Kidney epithelial cell (primary cell): ENCODE measurements around the gene BASP1. TPM values are rescaled to one million over a fixed set of nuclear protein-coding genes. Genes with fewer than 3 reads are reported as not detected.

Source experiments
- DNase-seq: peaks from one replicate; pipeline ENCODE4 v3.0.0-alpha.2; 2010; ENCODE audit warnings: low read depth
- H3K27me3 ChIP-seq: 2 replicates; pipeline ENCODE4 v1.6.0; 2011; ENCODE audit warnings: low read length; ENCODE audit not compliant: control insufficient read depth, insufficient read depth
- H3K36me3 ChIP-seq: 2 replicates; pipeline ENCODE4 v1.5.1; 2011; ENCODE audit warnings: low read length; ENCODE audit not compliant: control insufficient read depth, insufficient read depth
- H3K4me3 ChIP-seq: 2 replicates; pipeline ENCODE4 v1.5.1; 2011; ENCODE audit warnings: low read depth, mild to moderate bottlenecking, control low read depth, low read length
- total RNA-seq: library from RNA; depleted of rRNA; stranded (reverse); fragments of >200 nt; gene quantifications from 2 replicates; pipeline ENCODE4 v1.2.3, GENCODE V29; 2015
- TF ChIP-seq, protein P1 (sequence below): IDR thresholded peaks from 2 replicates; pipeline ENCODE4 v1.5.1; 2011; ENCODE audit warnings: mild to moderate bottlenecking, moderate library complexity, low read length, control low read depth, inconsistent platforms; ENCODE audit not compliant: insufficient read depth, poor library complexity, severe bottlenecking

BASP1 gene
- total RNA-seq, 1 donor from 2014 or later: 120 TPM

DNA sequence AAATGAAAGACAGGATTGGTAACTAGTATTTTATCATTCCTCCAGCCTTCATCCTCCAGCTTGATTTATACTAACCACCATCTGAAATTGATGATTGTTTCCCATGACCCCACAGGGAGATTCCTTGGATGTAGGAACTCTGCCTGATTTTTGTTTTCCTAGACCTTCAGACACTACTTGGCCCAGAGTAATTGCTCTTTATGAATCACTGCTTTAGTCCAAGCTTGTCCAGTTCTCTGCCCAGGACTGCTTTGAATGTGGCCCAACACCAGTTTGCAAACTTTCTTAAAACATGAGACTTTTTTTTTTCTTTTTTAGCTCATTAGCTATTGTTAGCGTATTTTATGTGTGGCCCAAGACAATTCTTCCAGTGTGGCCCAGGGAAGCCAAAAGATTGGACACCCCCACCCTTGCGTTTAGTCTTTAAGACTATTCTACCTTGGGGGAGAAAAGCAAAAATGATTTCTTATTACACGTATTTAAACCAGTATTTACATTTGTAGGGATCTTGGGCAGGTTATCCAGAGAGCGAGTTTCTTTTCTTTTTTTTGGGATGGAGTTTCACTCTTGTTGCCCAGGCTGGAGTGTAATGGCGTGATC, 18.4 kb downstream of the BASP1 start:
- Histone ChIP-seq H3K36me3 (no peaks in the 10 kb centered on the region), H3K27me3 (no peaks in the 10 kb centered on the region), H3K4me3 (no peak overlapping the region)
- TF ChIP-seq, protein P1, sequence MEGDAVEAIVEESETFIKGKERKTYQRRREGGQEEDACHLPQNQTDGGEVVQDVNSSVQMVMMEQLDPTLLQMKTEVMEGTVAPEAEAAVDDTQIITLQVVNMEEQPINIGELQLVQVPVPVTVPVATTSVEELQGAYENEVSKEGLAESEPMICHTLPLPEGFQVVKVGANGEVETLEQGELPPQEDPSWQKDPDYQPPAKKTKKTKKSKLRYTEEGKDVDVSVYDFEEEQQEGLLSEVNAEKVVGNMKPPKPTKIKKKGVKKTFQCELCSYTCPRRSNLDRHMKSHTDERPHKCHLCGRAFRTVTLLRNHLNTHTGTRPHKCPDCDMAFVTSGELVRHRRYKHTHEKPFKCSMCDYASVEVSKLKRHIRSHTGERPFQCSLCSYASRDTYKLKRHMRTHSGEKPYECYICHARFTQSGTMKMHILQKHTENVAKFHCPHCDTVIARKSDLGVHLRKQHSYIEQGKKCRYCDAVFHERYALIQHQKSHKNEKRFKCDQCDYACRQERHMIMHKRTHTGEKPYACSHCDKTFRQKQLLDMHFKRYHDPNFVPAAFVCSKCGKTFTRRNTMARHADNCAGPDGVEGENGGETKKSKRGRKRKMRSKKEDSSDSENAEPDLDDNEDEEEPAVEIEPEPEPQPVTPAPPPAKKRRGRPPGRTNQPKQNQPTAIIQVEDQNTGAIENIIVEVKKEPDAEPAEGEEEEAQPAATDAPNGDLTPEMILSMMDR: no peak
- no peak for DNase-seq

DNA sequence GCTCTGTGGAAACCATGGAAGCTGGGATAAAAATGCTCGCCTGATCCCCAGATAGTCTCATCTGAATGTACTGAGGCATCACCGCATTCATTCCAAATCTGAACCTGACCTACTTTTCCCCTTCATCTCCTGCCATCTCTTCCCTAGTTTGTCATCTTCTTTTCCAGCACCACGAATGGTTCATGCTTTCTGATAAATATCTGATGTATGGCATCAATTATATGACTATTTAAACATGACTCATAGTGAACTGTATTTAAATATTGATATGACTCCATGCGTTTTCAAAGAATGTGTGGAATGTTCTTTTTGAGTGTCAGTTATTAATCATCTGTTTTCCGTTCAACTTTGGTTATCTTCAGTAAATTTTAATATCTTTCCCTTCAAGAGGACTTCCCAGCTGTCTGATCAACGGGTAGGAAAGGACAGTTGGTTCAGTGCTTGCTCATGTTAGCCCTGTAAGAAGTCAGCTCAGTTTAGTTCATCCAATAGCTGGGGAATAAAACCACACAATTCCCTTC, 21.1 kb downstream of the BASP1 start:
- H3K4me3 ChIP-seq: no peak overlapping the region
- DNase-seq: no peak
- H3K36me3 ChIP-seq: no peaks in the 10 kb centered on the region
- TF ChIP-seq, protein P1: no peak
- H3K27me3 ChIP-seq: no peaks in the 10 kb centered on the region

DNA sequence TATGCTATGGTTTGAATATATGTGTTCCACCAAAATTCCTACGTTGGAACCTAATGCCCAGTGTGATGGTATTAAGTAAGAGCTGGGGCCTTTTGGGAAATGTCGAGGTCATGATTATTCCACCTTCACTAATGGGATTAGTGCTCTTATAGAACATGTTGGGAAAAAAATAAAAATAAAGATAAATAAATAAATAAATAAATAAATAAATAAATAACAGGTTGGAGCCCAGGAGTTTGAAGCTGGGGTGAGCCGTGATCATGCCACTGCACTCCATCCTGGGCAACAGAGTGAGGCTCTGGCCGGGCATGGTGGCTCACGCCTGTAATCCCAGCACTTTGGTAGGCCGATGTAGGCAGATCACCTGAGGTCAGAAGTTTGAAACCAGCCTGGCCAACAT, 22.5 kb downstream of the BASP1 start:
- Histone ChIP-seq H3K4me3 (no peak overlapping the region), H3K27me3 (no peaks in the 10 kb centered on the region), H3K36me3 (no peaks in the 10 kb centered on the region)
- TF ChIP-seq, protein P1: no peak
- no peak for DNase-seq

DNA sequence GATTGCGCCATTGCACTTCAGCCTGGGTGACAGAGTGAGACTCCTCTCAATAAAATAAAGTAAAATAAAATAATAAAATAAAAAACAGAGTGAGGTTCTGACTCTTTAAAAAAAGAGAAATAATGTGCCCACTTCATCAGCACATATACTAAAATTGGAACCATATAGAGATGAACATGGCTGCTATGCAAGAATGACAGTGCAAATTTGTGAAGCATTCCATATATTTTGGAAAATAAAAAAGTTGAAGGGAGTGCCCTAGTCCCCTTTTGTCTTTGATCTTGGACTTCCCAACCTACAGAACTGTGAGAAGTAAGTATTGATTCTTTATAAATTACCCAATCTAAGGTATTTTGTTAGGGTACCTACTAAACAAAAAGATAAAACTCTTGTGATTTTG, 23.1 kb downstream of the BASP1 start:
- Histone ChIP-seq H3K36me3 (no peaks in the 10 kb centered on the region), H3K27me3 (no peaks in the 10 kb centered on the region)
- TF ChIP-seq, protein P1: no peak

DNA sequence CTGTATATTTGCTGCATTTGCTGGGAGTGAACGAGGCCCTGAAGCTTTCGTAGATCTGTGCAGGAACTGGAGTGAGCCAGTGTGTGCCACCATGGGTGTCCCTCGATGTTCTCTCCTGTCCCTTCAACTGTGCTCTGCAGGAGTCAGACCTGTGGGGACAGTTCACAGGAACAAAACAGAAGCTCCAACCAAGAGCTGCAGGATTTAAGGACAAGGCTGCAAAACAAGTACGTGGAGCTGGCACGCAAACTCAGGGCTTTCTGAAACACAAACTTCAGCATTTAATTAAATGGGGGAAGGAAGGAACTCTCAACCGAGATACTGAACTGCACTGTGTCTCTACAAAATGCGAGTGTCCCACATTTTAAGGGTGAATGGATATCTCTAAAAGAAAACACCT, 24.2 kb downstream of the BASP1 start:
- DNase-seq: no peak
- Histone ChIP-seq H3K36me3 (no peaks in the 10 kb centered on the region), H3K27me3 (no peaks in the 10 kb centered on the region), H3K4me3 (no peak overlapping the region)
- TF ChIP-seq, protein P1: no peak

More for the DNA sequence above, 23.1 kb downstream of the BASP1 start:
- no peak for DNase-seq
- H3K4me3 ChIP-seq: no peak overlapping the region
